ENCODE results near the gene ZMYM2. TPM values are rescaled to one million over a fixed set of nuclear protein-coding genes. Genes with fewer than 3 reads are reported as not detected.

Gene ZMYM2
- total and polyA plus RNA-seq, 10 of the 15 experiments (the other 5 are each of a cell fraction or from before 2014, with no cell fraction given): 9.5 to 60.4 (median 34.6) TPM

DNA sequence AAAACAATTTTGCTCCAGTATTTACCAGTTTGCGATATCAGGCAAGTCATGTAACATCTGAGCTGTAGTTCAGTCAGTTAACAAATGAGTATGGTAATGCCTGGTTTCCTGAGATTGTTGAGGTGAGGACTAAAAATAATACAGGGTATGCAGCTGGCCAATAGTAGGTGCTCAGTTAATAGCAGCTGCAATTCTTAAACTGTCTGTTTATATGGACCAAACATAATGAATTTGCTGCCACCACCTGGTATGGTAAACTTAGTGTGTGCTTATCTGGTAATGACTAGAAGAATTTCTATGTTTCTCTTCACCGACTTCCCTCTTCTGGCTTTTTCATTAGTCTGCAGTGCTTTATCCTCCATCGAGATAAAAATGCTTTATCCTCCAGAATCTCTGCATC, 9.1 kb downstream of the ZMYM2 start:
- no peak overlapping the region for H3K9ac ChIP-seq (ENCODE audit: control insufficient read depth, insufficient read depth, low read length)
- intact Hi-C loops (cut with micrococcal nuclease; ENCODE audit: unreplicated experiment): loop anchor here (10.0 kb wide), 1 partner anchor 203 kb away; no protein-coding TSS in a partner anchor
- no peak overlapping the region for H3K27ac ChIP-seq (ENCODE audit: control insufficient read depth, insufficient read depth)
- in situ Hi-C loops (cut with MboI): no loop called here
- WGBS (ENCODE audit: insufficient coverage, insufficient replicate concordance, low lambda C conversion rate, missing lambda C conversion rate): 46% methylated on average over 3 of the region's 3 CpGs
- H3K4me3 ChIP-seq: no peak overlapping the region
- H3K36me3 ChIP-seq (ENCODE audit: control insufficient read depth in 2 of 2, insufficient read depth in 2 of 2, low read length in 1 of 2): peaks cover 0 to 5% of the 10 kb centered on the region in 2 experiments; a peak in 2 of 4 replicates
- ChIA-PET CTCF (interaction anchor here (1.5 to 3.5 kb wide), 3 partner anchors 11 to 41 kb away, joined by 3 to 12 read pairs (median 6); no protein-coding TSS in a partner anchor), POLR2A (no interaction called here), RAD21 (ENCODE audit: unreplicated experiment) (no interaction called here), SMC1A (ENCODE audit: uncharacterized antibody, unreplicated experiment) (no interaction called here)
- no peak overlapping the region for H3K4me2 ChIP-seq (ENCODE audit: control insufficient read depth, insufficient read depth)
- peaks cover 4% of the 10 kb centered on the region; the same call in 1 of the 2 replicates for H3K4me1 ChIP-seq (ENCODE audit: control insufficient read depth, insufficient read depth, low read length)
- no peaks in the 10 kb centered on the region for H3K9me3 ChIP-seq (replicated peaks; ENCODE audit: control insufficient read depth, insufficient read depth, low read length)
- no peak overlapping the region for H2AFZ ChIP-seq (ENCODE audit: control insufficient read depth, low read depth, low read length)
- BruUV-seq (replicated peaks): no TSS peak
- FAIRE-seq (peak; percentile 79), DNase-seq (ENCODE audit: low read depth, low spot score) (no peak), ATAC-seq (peak; percentile 77)
- H3K27me3 ChIP-seq (replicated peaks in 1 of 2; ENCODE audit: control insufficient read depth in 2 of 2, insufficient read depth in 2 of 2, low read length in 1 of 2): no peaks in the 10 kb centered on the region
- H4K20me1 ChIP-seq (ENCODE audit: control insufficient read depth, insufficient read depth): no peaks in the 10 kb centered on the region
- peaks cover 38% of the 10 kb centered on the region for H3K79me2 ChIP-seq (ENCODE audit: control insufficient read depth, insufficient read depth, low read length)
- TF ChIP-seq ATF7 (IDR thresholded peaks at IDR 0.05; ENCODE audit: low read depth): no peak
- TF ChIP-seq EGR1 (IDR thresholded peaks at IDR 0.05; ENCODE audit: borderline replicate concordance in 1 of 2, low read depth in 2 of 2, low read length in 2 of 2): no peak
- TF ChIP-seq, protein P1, sequence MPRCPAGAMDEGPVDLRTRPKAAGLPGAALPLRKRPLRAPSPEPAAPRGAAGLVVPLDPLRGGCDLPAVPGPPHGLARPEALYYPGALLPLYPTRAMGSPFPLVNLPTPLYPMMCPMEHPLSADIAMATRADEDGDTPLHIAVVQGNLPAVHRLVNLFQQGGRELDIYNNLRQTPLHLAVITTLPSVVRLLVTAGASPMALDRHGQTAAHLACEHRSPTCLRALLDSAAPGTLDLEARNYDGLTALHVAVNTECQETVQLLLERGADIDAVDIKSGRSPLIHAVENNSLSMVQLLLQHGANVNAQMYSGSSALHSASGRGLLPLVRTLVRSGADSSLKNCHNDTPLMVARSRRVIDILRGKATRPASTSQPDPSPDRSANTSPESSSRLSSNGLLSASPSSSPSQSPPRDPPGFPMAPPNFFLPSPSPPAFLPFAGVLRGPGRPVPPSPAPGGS (IDR thresholded peaks at IDR 0.05; ENCODE audit: borderline replicate concordance, insufficient read depth, low read depth, low read length, poor library complexity, severe bottlenecking): no peak
- no peak for TF ChIP-seq IKZF2 (IDR thresholded peaks at IDR 0.05)
- TF ChIP-seq RELA (IDR thresholded peaks at IDR 0.05; ENCODE audit: borderline replicate concordance, partially characterized antibody): no peak
- TF ChIP-seq, protein P2, sequence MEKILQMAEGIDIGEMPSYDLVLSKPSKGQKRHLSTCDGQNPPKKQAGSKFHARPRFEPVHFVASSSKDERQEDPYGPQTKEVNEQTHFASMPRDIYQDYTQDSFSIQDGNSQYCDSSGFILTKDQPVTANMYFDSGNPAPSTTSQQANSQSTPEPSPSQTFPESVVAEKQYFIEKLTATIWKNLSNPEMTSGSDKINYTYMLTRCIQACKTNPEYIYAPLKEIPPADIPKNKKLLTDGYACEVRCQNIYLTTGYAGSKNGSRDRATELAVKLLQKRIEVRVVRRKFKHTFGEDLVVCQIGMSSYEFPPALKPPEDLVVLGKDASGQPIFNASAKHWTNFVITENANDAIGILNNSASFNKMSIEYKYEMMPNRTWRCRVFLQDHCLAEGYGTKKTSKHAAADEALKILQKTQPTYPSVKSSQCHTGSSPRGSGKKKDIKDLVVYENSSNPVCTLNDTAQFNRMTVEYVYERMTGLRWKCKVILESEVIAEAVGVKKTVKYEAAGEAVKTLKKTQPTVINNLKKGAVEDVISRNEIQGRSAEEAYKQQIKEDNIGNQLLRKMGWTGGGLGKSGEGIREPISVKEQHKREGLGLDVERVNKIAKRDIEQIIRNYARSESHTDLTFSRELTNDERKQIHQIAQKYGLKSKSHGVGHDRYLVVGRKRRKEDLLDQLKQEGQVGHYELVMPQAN (conservative IDR thresholded peaks at IDR 0.05): no peak
- TF ChIP-seq PML (IDR thresholded peaks at IDR 0.05; ENCODE audit: low read length): no peak
- TF ChIP-seq, protein P3, sequence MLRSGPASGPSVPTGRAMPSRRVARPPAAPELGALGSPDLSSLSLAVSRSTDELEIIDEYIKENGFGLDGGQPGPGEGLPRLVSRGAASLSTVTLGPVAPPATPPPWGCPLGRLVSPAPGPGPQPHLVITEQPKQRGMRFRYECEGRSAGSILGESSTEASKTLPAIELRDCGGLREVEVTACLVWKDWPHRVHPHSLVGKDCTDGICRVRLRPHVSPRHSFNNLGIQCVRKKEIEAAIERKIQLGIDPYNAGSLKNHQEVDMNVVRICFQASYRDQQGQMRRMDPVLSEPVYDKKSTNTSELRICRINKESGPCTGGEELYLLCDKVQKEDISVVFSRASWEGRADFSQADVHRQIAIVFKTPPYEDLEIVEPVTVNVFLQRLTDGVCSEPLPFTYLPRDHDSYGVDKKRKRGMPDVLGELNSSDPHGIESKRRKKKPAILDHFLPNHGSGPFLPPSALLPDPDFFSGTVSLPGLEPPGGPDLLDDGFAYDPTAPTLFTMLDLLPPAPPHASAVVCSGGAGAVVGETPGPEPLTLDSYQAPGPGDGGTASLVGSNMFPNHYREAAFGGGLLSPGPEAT (IDR thresholded peaks at IDR 0.05; ENCODE audit: low read depth): no peak
- TF ChIP-seq, protein P4, sequence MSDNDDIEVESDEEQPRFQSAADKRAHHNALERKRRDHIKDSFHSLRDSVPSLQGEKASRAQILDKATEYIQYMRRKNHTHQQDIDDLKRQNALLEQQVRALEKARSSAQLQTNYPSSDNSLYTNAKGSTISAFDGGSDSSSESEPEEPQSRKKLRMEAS (IDR thresholded peaks at IDR 0.05; ENCODE audit: low read depth, low read length): no peak
- TF ChIP-seq, protein P5, sequence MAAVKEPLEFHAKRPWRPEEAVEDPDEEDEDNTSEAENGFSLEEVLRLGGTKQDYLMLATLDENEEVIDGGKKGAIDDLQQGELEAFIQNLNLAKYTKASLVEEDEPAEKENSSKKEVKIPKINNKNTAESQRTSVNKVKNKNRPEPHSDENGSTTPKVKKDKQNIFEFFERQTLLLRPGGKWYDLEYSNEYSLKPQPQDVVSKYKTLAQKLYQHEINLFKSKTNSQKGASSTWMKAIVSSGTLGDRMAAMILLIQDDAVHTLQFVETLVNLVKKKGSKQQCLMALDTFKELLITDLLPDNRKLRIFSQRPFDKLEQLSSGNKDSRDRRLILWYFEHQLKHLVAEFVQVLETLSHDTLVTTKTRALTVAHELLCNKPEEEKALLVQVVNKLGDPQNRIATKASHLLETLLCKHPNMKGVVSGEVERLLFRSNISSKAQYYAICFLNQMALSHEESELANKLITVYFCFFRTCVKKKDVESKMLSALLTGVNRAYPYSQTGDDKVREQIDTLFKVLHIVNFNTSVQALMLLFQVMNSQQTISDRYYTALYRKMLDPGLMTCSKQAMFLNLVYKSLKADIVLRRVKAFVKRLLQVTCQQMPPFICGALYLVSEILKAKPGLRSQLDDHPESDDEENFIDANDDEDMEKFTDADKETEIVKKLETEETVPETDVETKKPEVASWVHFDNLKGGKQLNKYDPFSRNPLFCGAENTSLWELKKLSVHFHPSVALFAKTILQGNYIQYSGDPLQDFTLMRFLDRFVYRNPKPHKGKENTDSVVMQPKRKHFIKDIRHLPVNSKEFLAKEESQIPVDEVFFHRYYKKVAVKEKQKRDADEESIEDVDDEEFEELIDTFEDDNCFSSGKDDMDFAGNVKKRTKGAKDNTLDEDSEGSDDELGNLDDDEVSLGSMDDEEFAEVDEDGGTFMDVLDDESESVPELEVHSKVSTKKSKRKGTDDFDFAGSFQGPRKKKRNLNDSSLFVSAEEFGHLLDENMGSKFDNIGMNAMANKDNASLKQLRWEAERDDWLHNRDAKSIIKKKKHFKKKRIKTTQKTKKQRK (IDR thresholded peaks at IDR 0.05; ENCODE audit: low read depth, low read length): no peak
- TF ChIP-seq ZNF217 (IDR thresholded peaks at IDR 0.05): no peak
- no peak for TF ChIP-seq BCL11A (IDR thresholded peaks at IDR 0.05; ENCODE audit: low read depth, low read length)
